Measurements from ENCODE around the gene PPM1D.

GRCh38 chr17:60598001-60598736 lies 1.8 kb upstream of the PPM1D start:
- TF ChIP-seq CTCF (IDR thresholded peaks at IDR 0.05 in 8 of 11, conservative IDR thresholded peaks at IDR 0.05 in 3 of 11) (no peak), POLR2AphosphoS5 (IDR thresholded peaks at IDR 0.05) (no peak), POLR2A (IDR thresholded peaks at IDR 0.05) (no peak)
